K562 (cell line): ENCODE data around the gene EML2. TPM values are rescaled to one million over a fixed set of nuclear protein-coding genes. Genes with fewer than 3 reads are reported as not detected.

ENCODE experiments used
- ATF7 ChIP-seq: fragments of 450-650 bp; IDR thresholded peaks from 2 replicates; pipeline ENCODE4 v1.7.1; 2014; ENCODE audit warnings: mild to moderate bottlenecking, moderate library complexity
- DIDO1 ChIP-seq: fragments of 450-650 bp; IDR thresholded peaks from 2 replicates; pipeline ENCODE4 v1.6.1; 2016; ENCODE audit warnings: low read depth, missing biosample characterization, missing genetic modification characterization
- ELF4 ChIP-seq: fragments of 450-650 bp; formaldehyde crosslinking; IDR thresholded peaks from 2 replicates; pipeline ENCODE4 v1.4.0; 2022; ENCODE audit warnings: missing genetic modification characterization
- HBP1 ChIP-seq: fragments of 450-650 bp; formaldehyde crosslinking; IDR thresholded peaks from 2 replicates; pipeline ENCODE4 v1.4.0; 2022; ENCODE audit warnings: missing genetic modification characterization
- MBD2 ChIP-seq: sonication (generic); IDR thresholded peaks from 2 replicates; pipeline ENCODE4 v1.6.1; 2016; ENCODE audit warnings: low read depth, borderline replicate concordance
- POLR2A ChIP-seq: fragments of 450-650 bp; conservative IDR thresholded peaks from 2 replicates; pipeline ENCODE4 v1.6.1; 2016
- POLR2AphosphoS5 ChIP-seq: IDR thresholded peaks from 2 replicates; pipeline ENCODE4 v1.6.1; 2011; ENCODE audit warnings: mild to moderate bottlenecking, low read depth, low read length, moderate library complexity; ENCODE audit not compliant: control insufficient read depth, insufficient read depth
- POLR2G ChIP-seq: fragments of 200-400 bp; formaldehyde crosslinking; IDR thresholded peaks from 2 replicates; pipeline ENCODE4 v1.6.1; 2017; ENCODE audit warnings: low read depth, mild to moderate bottlenecking, antibody characterized with exemption, low read length, moderate library complexity
- SMAD1 ChIP-seq: fragments of 150-350 bp; IDR thresholded peaks from 2 replicates; pipeline ENCODE4 v1.6.1; 2014; ENCODE audit warnings: low read length, low read depth; ENCODE audit not compliant: partially characterized antibody
- SMAD3 ChIP-seq: fragments of 450-650 bp; formaldehyde crosslinking; conservative IDR thresholded peaks from 2 replicates; pipeline ENCODE4 v1.4.0; 2020; ENCODE audit warnings: mild to moderate bottlenecking
- ZNF316 ChIP-seq: fragments of 450-650 bp; IDR thresholded peaks from 2 replicates; pipeline ENCODE4 v1.6.1; 2016
- ZNF76 ChIP-seq: fragments of 250-450 bp; sonication (Bioruptor Pico); IDR thresholded peaks from 2 replicates; pipeline ENCODE4 v1.4.0; 2020; ENCODE audit warnings: mild to moderate bottlenecking, moderate library complexity, borderline replicate concordance
- polyA plus RNA-seq, 8 experiments: library from polyadenylated mRNA; depleted of rRNA in 4 of 8; stranded (reverse) in 5 of 8; unstranded in 3 of 8; fragments of >200 nt; fragmentation: Nextera tagmentation in 2 of 8; fragmentation: Illumina TruSeq in 1 of 8; extraction: Ambion mirVana in 2 of 8; extraction: Trizol in 1 of 8; gene quantifications; 2 replicates each; pipeline versions ENCODE4 v1.2.1 to v1.2.3, GENCODE V29; 2011 to 2014; ENCODE audit warnings: inconsistent platforms in 1 of 8, missing spikeins in 1 of 8
- total RNA-seq, 7 experiments: library from RNA; depleted of rRNA in 6 of 7; stranded (reverse); fragments of >200 nt in 6 of 7; fragmentation: Illumina TruSeq in 2 of 7; extraction: Trizol in 2 of 7; gene quantifications; 2 replicates each; pipeline versions ENCODE4 v1.2.1 to v1.2.3, GENCODE V29; 2011 to 2021; ENCODE audit warnings: low replicate concordance in 1 of 7

The EML2 gene
- total and polyA plus RNA-seq, 9 of the 15 experiments (the other 6 are each of a cell fraction or from before 2014, with no cell fraction given), result 2.6 to 69.6 (median 24.8) TPM

- TF ChIP-seq ATF7 (peak; percentile 99), POLR2A (peak; percentile 96), ZNF76 (CRISPR knock-in tag) (no peak), HBP1 (CRISPR knock-in tag) (no peak), SMAD1 (peak; percentile 36), POLR2G (peak; percentile 94), MBD2 (peak; percentile 98), ZNF316 (peak; percentile 97), POLR2AphosphoS5 (peak; percentile 51; the same call in 1 of the 2 replicates), ELF4 (CRISPR knock-in tag) (no peak), DIDO1 (tag) (0 out of 2 replicates have a peak, but pooled peaks have one; percentile 48), SMAD3 (CRISPR knock-in tag) (0 out of 2 replicates have a peak, but pooled peaks have one; percentile 53)
These were observed 54.7 kb downstream of the EML2 start, which contains the start of gene OPA3 (continued) for GRCh38 chr19:45584332-45585157.
